GM19240 (cell line): ENCODE results near the gene SLC25A34.

Experiments
- DNase-seq: peaks from one replicate; pipeline ENCODE4 v3.0.0; 2011; ENCODE audit warnings: low spot score; ENCODE audit not compliant: insufficient read length

Gene SLC25A34

DNA sequence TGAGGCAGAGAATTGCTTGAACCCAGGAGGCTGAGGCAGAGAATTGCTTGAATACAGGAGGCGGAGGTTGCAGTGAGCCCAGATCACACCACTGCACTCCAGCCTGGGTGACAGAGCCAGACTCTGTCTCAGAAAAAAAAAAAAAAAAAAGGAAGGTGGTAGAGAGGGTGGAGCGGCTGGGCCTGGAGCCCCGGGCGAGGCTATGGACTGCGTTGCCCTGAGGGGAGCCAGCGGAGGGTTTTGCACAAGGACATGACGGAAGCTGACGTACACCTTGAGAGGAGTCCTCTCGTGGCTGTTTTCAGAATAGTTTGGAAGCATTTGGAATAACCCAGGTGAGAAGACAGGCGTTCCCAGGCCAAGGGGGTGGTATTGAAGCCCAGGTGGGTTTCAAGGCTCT lies 15.7 kb downstream of the SLC25A34 start:
- no peak for DNase-seq

DNA sequence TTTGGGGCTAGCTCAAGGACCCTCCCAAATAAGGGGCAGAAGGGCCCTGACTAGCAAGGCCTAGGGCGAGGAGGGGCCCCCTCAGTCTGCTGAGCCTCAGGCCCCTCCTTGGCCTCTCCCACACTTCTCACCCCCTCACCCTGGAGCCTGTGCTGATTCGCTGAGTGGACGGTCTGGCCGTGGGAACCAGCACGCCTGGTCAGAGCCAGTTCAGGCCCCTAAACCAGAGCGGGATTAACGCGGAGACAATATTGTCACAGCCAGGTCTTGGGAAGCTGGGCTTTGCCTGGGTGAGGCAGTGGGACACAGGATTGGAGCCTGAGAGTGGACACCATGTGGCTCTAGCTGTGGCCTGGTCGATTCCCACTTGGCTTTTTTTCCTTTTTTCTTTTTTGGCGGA lies 17.7 kb downstream of the SLC25A34 start:
- DNase-seq = no peak

DNA sequence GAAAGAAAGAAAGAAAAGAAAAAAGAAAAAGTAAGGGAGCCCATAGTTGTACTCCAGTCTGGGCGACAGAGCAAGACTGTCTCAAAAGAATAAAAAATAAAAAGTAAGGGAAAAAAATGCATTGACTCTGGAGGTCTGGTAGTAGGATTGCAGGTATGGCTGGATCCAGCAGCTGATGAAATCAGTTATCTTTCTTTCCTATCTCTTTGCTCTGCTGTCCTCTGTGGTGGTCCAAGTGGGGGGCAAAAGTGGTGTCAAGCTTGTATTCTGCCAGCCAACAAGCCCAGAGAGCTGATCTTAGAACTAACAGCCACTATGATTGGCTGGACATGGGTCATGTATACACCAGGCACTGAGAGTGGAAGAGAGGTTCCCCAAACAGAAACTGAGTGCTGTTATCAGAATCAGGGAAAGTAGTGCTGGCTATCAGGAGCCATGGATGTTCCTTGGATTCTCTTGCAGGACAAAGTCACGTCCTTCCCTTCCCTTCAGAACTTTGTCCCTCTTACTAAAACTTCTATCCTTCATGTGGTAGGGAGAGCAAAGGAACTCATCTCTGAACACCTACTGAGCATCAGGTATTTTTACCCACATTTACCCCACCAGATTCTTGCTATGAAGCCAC lies 19.1 kb downstream of the SLC25A34 start:
- no peak for DNase-seq

- no peak for DNase-seq
Measured at GRCh38 chr1:15755646-15756040, 19.6 kb downstream of the SLC25A34 start.

DNA sequence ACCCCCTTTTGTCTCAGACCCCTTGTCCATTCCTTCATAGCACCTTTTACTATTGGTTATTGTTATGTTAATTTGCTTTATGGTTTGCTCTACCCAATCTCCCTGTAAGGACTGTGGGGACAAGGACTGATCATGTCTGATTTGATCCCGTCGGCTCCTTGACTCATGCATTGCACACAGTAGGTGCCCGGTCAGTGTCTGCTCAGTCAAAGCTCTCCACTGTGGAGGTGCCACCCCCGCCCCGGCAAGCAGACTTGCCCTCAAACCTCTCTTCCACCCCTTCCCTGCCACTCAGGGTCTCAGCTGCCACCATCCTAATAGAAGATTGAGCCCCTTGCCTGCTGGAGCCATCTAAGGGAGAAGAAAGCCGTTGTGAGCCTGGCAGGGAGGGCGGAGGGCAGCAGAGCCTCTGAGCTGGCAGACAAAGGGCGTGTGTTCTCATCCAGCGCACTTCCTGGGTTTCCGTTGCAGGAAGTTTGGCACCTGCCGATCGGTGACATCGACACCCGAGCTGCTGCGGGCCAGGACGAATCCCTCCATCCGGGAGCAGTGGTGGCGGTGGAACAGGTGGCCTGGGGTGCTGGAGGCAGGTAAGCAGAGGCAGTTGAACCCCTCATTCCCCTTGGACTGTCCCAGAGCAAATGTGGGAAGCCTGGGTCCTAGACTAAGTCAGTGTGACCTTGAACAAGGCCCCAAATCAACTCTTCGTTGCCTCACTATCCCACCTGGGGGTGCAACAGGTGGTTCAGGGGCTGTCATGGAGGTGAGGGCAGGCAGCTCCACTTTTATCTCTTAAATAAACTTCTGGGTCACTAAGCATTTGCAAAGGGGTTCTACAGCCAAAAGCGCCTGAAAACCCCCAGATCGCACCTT lies 20.3 kb downstream of the SLC25A34 start:
- DNase-seq = no peak

- no peak for DNase-seq
Measured at GRCh38 chr1:15757016-15757543, 21.0 kb downstream of the SLC25A34 start.

GRCh38 chr1:15757575-15758342 lies 21.7 kb downstream of the SLC25A34 start:
- DNase-seq = no peak

- DNase-seq = no peak
Measured at GRCh38 chr1:15758343-15758931, 22.4 kb downstream of the SLC25A34 start, which contains the start of gene FBLIM1. Gene FBLIM1, plus strand, starts transcription at chr1:15758795. Its CDS starts 6,189 bp downstream, at chr1:15764984.

DNA sequence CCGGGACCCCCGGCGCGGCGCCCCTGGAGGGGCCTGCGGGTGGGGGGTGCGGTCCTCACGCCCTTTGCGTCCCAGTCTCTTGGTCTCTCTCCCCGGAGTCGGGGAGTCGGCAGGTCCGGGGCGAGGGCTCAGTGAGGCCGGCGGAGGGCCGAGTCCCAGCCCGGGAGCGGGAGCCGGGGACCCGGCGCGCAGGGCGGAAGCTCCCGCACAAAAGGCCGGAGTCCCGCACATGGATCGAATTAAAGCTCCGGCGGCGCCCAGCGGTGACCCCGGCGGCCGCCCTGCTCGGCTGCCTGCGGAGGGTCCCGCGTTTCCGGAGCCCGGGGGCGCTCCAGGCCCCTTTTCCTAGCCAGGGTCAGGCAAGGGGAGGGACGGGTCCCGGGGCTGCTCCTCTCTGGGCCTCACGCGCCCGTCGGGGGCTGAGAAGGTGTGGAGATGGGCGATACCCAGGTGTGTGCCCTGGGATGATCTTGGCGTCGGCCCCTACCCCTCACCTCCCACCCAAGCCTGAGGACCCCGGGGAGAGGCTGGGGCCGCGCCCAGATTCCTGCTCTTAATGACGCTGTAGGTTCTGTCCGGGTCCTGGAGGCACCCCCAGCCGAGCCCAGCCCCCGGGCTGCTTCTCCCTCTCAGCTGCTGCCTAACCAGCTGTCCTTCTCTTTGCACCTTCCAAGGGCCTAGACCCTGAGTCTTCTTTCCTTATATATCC lies 23.0 kb downstream of the SLC25A34 start:
- no peak for DNase-seq

GRCh38 chr1:15760520-15761211 lies 24.6 kb downstream of the SLC25A34 start:
- no peak for DNase-seq

DNA sequence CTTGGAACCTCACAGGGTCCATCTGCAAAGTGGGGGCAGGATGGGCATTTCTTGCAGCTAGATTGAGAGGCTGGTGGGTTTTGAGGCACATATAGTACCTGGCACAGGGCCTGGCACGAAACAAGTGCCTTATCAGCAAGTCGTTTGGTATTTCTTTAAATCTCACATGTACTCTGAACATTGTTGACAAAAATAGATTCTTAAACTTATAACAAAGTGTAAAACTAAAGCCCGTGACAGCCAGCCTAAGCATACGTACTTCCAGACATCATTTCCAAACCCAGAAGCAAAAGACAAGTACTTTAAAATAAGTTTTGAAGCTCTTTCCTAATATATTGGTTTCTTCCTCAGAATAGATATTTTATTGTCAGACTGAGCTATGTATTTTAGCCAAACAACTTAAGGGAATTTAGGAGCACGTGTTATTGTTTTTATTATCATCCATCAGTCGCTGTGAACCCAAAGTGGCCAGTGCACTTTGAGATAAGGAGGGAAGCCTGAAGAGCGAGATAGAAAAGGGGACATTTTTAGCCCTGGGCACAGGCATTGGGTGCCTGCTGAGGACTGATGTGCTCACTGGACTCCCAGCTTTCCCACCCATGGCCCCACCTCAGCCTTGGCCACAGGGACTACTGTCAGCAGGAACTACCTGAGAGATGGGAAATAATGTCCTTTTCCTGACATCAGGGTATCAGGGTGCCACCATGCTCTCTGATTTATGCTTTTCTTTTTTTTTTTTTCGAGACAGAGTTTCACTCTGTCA lies 25.5 kb downstream of the SLC25A34 start:
- no peak for DNase-seq

- no peak for DNase-seq
Measured at GRCh38 chr1:15762546-15762945, 26.5 kb downstream of the SLC25A34 start.

DNA sequence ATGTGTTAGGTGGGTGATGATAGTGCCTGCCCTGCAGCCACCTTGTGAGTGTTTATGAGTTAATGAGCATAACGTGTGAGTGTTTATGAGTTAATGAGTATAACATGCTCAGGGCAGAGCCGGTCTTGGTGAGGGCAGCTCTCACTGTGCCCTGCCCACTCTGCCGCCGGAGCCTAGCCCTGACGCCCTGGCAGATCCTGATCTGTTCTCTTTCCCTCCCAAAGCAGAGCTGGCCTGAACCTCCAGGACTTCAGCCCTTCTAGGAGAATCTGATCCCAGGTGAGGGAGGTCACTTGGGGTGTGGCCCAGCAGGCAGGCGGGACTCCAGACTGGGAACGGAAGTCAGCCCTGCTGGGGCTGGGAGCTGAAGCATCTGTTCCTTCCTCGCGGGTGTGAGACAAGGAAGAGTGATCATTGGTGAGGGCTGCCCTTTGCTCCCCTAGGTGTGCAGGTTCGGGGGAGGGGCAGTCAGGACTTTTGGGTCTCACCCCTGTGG lies 28.3 kb downstream of the SLC25A34 start:
- DNase-seq = no peak

DNA sequence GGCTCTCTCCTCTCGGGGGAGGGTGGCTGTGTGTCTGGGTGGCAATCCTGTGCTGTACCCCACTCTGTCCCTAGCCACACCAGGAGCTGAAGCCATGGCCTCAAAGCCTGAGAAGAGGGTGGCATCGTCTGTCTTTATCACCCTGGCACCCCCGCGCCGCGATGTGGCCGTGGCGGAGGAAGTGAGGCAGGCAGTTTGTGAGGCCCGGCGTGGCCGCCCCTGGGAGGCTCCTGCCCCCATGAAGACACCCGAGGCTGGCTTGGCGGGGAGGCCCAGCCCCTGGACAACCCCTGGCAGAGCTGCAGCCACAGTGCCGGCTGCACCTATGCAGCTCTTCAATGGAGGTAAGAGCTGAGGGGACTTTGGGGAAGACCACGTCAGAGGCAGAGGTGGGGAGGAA lies 28.8 kb downstream of the SLC25A34 start:
- DNase-seq = no peak

- DNase-seq = no peak
Measured at GRCh38 chr1:15765495-15766194, 29.6 kb downstream of the SLC25A34 start.

DNA sequence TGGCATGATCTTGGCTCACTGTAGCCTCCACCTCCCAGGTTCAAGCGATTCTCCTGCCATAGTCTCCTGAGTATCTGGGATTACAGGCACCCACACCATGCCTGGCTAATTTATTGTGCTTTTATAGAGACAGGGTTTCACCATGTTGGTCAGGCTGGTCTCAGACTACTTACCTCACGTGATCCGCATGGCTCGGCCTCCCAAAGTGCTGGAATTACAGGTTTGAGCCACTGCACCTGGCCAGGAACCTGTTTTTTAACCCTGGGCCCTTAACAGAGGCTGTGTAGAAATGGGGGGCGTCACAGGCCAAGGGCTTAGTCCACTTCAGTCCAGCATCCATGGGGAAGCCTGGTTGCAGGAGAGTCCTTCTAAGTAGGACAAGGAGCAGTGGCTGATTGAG lies 31.9 kb downstream of the SLC25A34 start:
- no peak for DNase-seq

GRCh38 chr1:15768388-15768787 lies 32.3 kb downstream of the SLC25A34 start:
- no peak for DNase-seq

GRCh38 chr1:15770313-15770962 lies 34.4 kb downstream of the SLC25A34 start:
- no peak for DNase-seq
